Activated CD4-positive, alpha-beta T cell treated with anti-CD3 and anti-CD28 coated beads for 1 hour (primary cell): ENCODE results near the gene TOPAZ1.
"Not testable (repeated sequence)": the region's sequence is repeated elsewhere in the genome, so short reads cannot be mapped to it uniquely, and the experiment has no call there.

Source experiments
- DNase-seq: peaks from one replicate; pipeline ENCODE4 v3.0.0-alpha.2; 2020

The TOPAZ1 gene

DNA sequence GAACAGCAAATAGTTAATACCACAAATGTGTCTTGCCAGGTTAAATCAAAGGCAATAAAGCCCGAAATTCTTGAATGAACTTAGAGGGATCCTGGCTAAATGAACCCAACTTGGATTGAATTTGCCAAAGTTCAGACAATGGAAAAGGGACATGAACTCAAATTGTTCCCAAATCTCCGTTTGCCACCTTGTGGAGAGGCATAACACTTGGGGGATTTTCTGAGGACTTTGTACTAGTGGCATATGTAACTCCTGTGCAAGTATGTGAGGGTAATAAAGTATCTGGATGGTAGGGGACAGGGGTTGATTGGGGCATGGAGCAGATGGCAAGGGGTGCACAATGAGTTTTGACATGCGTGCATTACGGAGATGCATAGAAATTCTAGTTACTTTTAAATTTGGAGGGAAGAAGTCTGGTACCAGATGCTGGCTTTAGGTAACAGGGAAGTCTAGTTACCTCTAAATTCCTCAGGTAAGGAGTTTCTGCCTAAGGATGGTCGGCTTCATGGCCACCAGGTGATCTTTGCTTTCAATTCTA lies 95.6 kb downstream of the TOPAZ1 start:
- DNase-seq: no peak

DNA sequence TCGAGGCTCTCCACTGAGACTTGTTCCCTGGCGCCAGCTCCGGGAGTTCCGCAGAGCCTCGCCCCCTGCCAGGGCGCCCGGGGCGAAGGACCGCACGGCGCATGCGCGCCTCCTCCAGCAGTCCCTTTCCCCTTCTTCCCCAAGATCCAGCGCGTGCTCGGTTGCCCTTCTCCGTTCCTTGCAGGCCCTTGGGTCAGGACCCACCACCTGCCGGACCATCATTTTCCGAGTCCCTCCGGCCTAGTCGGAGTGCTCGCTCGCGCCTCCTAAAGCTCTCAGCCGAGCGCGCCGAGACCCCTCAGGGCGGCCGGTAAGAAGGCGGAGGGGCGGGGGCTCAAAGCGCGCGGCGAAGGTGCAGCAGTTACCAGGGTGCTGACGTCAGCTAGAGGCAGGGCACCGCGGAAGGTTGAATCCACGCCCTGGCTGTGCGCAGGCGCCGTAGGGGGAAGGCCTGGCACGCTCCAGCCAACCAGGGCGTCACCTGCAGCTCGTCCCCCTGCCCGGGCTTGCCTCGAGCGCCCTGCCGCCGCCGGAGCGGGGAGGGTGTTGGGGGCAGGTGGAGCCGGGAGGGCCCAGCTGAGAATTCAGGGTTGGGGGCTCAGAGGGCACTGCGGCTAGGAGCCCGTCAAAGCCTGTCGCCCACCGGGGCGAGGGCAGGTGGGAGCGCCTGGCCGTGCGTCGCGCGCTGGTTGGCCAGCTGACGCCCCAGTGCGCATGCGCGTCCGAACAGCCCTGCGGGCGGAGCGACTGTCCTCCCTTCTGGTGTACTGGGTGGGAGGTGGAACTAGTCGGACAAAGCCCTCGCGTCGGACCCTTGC lies 96.5 kb downstream of the TOPAZ1 start, which contains the start of gene TCAIM:
Gene TCAIM (plus strand): TSS at position 757 of the 818 bp plus-strand sequence. CDS start 16,017 bp downstream, outside the sequence.
- DNase-seq: peak; percentile 98

DNA sequence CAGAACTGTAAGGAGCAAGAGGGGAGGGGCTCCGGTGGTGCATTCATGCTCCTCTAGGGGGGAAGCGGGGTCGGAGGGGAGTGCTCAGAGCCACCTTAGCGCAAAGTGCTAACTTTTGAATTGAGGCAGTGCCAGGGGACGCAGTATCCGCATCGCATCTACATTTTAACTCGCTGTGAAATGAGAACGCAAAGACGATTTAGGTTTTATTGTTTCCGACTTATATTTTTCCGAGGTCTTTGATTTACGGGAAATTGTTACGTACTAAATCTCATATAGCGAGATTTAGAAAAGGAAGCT lies 97.1 kb downstream of the TOPAZ1 start:
- DNase-seq: no peak

DNA sequence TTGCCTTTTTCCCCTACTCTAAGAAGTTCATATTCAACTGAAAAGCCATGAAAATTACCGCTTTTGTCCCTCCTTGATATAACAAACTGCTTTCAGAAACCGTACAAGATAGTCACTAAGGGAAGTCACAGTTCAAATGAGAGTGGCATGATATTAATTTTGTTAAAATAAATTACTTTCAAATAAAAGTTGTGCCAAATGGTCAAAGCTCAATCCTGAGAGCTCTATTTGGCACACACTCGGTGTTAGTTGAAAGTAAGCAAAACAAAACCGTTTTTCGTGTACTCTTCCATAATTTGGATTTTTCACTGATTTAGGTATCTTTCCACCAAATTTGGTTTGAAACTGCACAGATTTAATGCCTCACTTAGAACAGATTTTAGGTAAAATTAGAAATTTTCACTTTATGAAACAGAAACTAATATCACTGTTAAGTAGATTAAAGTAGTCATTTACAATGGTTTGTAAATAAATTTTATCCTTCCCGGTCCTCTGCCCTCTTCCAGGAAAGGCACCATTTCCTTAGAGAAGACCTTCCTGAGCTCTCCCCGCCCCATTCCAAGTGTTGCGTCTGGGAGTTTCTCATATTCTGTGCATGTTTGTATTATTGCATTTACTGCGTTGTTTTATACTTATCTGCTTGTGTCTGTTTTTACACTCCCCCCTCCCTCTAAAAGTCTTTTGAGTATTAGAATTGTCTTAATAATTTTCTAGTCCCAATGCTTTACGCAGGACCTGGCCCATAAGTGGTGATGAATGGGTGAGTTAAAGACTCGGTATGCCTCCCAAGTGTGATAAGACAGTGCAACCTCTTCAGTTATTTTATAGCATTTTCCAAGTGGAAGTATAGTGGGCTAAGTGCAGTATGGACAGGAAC lies 97.7 kb downstream of the TOPAZ1 start:
- DNase-seq: no peak

DNA sequence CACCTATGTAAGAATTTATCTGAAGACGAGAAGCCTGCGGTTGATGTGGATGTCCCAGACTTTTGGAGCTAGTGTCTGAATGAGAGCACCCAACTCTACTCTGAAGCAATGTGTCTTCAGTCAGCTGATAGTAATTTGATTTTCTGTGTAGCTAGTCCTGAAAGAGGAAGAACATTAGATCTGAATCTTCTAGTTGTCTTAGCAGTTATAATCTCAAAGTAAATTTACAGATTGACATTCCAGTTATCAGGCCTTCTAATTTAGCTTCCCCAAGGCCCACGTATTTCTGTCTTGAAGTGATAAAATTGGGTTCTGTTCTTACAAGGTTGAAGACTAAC lies 98.3 kb downstream of the TOPAZ1 start:
- no peak for DNase-seq

DNA sequence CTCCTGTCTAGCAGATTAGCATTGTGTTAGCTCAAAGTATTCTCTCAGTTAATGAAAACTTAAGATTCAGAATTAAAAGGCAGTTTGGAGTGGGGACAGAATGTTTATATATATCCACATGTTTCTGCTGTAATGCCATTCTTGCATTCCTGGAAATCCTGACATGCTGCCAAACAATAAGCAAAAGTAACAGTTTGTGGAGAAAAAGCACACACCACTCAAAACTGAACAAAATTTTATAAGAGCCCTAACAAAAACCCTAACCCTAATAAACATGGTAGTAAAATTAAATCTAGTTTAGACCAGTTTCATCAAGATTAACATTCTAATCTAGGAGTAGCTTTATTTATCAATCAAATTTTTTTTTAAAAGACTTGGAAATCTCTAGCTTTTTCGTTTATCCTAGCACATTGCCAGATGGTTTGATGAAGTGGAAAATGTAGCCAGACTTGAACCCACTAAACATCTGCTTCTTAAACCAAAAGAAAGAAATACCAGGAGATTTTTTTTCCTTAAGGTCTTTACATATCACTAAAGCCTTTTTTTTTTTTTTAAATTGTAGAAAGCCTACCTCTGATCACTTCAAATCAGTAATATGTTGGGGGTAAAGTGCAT lies 100.6 kb downstream of the TOPAZ1 start:
- no peak for DNase-seq

DNA sequence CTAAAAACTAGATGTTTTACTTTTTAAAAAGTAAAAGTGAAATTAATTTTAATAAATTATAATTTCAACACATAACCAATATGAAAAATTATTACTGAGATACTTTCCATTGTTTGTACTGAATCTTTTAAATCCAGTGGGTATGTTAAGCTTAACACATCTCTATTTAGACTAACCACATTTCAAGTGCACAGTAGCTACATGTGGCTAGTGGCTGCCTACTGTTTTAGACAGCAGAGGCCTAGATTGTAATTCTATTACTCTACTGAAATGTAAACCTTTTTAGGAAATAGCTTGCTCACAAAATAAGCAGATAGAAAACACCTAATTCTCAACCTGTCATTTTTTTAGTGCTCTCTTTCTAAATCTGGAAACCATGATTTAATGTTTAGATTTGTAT lies 101.7 kb downstream of the TOPAZ1 start:
- DNase-seq: no peak

DNA sequence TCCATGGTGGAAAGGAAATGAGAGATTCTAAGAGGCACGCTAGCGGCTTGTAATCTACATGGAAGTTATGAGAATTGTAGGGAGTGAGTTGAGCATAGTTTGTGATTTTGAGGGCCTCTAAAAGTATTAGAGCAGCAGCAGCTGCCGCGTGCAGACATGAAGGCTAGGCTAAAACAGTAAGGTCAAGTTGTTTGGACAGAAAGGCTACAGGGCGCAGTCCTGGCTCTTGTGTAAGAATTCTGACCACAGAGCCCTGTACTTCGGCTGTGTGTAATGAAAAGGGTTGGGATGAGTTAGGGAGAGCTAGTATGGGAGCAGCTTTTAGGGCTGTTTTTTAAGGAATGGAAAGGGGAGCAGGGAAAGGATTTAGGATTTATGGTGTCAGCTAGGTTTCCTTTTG lies 104.9 kb downstream of the TOPAZ1 start:
- not testable (repeated sequence) for DNase-seq

DNA sequence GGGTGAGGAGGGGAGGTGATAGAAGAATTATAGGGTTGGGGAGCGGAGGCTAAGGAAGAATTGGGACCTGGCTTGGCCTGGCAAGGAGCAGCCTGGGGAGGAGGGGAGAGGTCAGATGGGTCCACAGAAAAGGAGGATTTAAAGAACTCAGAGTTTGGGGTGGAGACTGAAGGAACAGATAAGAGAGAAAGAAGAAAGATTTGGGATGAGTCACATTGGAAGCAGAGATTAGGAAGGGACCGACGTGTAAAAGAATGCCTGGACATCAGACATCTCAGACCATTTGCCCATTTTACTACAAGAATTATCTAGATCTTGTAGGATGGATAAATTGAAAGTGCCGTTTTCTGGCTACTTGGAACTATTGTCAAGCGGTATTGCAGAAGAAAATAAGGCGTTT lies 107.3 kb downstream of the TOPAZ1 start:
- DNase-seq: no peak

DNA sequence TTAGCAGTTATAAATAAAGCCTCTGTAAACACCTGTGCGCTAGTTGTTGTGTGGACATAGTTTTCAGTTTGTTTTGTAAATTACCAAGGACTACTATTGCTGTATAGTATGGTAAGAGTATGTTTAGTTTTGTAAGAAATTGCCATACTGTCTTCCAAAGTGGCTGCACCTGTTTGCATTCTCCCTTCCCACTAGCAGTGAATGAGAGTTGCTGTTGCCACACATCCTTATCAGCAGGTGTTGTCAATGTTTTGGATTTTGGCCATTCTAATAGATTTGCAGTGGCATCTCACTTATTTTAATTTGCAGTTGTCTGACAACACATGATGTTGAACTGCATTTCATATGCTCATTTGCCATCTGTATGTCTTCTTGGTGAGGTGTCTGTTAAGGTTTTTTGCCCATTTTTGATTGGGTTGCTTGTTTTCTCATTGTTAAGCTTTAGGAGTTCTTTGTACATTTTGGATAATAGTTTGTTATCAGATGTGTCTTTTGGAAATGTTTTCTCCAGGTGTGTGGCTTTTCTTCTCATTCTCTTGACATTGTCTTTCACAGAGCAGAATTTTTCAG lies 111.8 kb downstream of the TOPAZ1 start:
- no peak for DNase-seq

DNA sequence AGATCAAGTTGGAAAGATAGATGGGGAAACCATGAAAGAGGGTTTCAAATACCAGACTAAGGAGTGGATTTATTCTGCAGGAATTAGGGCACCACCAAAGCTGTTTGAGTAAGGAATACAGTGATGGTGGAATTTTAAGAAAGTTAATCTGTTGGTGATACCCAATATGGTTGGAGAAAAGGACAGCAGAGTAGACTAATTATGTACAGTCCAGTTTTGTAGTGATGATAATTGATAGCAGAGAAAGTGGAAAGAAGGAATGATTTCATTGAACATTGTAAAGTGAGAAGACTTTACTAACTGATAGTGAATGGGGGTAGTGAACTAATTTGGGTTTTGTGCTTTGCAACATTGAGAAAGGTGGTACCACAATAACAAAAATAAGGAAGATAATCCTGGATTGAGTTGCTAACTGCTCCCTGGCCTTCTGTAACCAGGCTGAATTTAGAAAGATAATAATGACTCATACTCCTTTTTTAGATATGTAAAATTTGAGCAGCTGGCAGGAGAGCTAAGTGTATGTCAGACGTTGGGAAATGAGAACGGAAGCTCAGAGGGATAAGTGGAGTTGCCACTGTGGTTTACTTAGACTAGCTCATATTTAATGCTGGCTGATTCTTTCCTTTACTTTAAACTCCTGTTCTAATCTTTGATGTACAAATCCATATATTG lies 113.8 kb downstream of the TOPAZ1 start:
- DNase-seq: no peak

DNA sequence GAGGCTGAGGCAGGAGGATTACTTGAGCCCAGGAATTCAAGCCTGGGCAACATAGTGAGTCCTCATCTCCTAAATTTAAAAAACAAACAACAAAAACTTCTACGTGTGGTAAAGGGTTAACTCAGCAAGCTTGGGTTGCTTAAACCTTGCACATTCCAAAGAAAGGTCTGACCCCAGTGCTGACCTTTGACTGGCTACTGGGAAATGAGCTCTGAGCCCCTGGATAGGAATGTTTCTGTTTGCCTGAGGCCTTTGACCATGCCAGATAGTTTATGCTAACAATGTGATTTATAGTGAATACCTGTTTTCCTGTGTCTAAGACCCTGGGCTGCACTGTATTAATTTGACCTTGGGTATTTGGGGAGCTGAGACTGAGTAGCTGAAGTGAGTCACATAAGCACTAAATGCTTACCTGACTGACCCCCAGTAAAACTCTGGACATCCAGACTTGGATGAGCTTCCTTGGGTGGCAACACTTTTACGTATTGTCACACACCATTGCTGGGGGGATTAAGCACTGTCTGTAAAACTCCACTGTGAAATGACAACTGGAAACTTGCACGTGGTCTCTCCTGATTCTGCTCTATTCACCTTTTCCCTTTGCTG lies 117.6 kb downstream of the TOPAZ1 start:
- no peak for DNase-seq

DNA sequence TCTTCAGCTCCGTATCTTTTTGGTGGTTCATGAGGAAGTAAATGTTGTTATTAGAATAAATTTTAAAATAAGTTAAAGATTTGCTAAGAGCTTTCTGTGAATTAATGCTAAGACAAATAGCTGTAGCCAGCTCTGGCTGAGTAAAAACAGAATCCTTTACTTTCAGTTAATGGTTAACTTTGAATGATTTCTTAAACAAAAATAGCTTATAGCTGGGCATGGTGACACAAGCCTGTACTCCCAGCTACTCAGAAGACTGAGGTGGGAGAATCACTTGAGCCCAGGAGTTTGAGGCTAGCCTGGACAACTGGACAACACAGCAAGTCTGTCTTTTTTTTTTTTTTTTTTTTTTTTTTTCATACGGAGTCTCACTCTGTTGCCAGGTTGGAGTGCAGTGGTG lies 121.9 kb downstream of the TOPAZ1 start:
- DNase-seq: no peak

DNA sequence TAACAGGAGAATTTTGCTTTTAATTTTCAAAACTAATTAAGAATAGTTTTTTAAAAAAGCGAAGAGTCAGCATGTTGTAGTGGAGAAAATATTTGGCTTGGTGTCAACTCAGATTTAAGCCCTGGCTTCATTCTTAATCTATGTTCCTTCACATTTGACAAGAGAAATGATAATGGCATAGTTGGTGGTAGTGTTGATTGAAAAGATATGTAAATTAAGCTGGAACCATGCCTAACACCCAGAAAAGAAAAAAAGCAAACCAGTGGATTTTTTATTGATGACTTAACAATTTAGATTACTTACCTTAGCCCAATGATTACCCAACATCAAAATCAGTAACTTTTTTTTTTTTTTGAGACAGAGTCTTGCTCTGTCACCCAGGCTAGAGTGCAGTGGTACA lies 124.3 kb downstream of the TOPAZ1 start:
- DNase-seq: no peak

DNA sequence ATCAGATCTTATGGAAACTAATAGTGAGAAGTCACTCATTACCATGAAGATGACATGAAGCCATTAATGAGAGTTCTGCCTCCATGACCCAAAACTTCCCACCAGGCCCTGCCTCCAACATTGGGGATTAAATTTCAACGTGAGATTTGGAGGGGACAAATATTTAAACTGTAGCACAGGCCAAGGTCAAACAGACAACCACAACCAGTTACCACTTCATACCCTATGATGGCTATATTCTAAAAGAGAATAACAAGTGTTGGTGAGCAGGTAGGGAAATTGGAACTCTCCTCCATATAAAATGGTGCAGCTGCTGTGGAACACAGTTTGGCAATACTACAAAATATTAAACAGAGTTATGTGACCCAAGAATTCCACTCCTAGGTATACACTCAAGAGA lies 133.8 kb downstream of the TOPAZ1 start:
- DNase-seq: no peak
